GM12878 (cell line): ENCODE measurements around the gene RNF223.

Experiments used
- CREM ChIP-seq: IDR thresholded peaks from 2 replicates; pipeline ENCODE4 v1.6.1; 2014; ENCODE audit warnings: antibody characterized with exemption, low read depth
- EP300 ChIP-seq, 2 experiments: fragments of 150-350 bp in 1 of 2; IDR thresholded peaks; 2 replicates each; pipeline ENCODE4 v1.6.1; 2011 to 2012; ENCODE audit warnings: low read depth in 2 of 2, low read length in 2 of 2, borderline replicate concordance in 1 of 2, improper control_type of control experiment in 1 of 2, inconsistent platforms in 1 of 2; ENCODE audit not compliant: control insufficient read depth in 1 of 2
- HCFC1 ChIP-seq: fragments of 150-350 bp; IDR thresholded peaks from 2 replicates; pipeline ENCODE4 v1.6.1; 2014; ENCODE audit warnings: low read length
- TARDBP ChIP-seq: IDR thresholded peaks from 2 replicates; pipeline ENCODE4 v1.6.1; 2016; ENCODE audit warnings: borderline replicate concordance
- TF ChIP-seq, protein P1 (sequence below), 3 experiments: IDR thresholded peaks in 2 of 3; conservative IDR thresholded peaks in 1 of 3; 2 replicates each; pipeline ENCODE4 v1.5.1; 2011; ENCODE audit warnings: low read depth in 3 of 3, low read length in 3 of 3, mild to moderate bottlenecking in 3 of 3, control low read depth in 2 of 3, moderate library complexity in 2 of 3, inconsistent platforms in 1 of 3, mixed read lengths in 1 of 3; ENCODE audit not compliant: control insufficient read depth in 2 of 3, insufficient read depth in 1 of 3; ENCODE audit errors: extremely low read depth in 1 of 3
- TF ChIP-seq, protein P2 (sequence below): IDR thresholded peaks from 2 replicates; pipeline ENCODE4 v1.6.1; 2011; ENCODE audit warnings: low read depth, low read length, improper control_type of control experiment, borderline replicate concordance

DNA sequence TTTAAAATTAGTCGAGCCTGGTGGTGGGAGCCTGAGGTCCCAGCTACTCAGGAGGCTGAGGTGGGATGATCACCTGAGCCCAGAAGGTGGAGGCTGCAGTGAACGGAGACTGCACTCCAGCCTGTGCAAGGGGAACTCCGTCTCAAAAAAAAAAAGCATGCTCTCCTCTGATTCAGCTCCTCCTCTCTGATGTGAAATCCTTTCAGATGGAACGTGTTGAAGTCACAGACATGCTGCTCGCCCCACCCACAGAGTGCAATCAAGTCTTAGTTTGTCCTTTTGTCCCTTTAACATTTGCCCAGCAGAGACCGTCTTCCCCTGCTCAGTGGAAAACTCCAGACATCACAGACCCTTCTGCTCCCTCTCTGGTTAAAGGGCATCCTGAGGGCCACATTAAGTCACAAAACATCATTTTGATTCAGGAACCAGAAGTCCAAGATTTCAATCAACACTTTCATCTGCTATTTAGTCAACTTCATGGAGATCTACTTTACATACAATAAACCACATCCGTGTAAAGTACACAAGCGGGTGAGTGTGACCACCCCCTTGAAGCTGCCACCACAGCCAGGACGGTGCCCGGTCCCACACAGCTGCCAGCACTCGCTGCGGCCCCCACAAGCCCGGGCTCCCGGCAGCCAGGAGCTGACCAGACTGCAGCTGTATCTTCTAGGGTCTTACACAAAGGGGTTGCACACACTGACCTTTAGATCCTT, 18.9 kb upstream of the RNF223 start:
- TF ChIP-seq, protein P1, sequence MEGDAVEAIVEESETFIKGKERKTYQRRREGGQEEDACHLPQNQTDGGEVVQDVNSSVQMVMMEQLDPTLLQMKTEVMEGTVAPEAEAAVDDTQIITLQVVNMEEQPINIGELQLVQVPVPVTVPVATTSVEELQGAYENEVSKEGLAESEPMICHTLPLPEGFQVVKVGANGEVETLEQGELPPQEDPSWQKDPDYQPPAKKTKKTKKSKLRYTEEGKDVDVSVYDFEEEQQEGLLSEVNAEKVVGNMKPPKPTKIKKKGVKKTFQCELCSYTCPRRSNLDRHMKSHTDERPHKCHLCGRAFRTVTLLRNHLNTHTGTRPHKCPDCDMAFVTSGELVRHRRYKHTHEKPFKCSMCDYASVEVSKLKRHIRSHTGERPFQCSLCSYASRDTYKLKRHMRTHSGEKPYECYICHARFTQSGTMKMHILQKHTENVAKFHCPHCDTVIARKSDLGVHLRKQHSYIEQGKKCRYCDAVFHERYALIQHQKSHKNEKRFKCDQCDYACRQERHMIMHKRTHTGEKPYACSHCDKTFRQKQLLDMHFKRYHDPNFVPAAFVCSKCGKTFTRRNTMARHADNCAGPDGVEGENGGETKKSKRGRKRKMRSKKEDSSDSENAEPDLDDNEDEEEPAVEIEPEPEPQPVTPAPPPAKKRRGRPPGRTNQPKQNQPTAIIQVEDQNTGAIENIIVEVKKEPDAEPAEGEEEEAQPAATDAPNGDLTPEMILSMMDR (IDR thresholded peaks at IDR 0.05 in 2 of 3, conservative IDR thresholded peaks at IDR 0.05 in 1 of 3; ENCODE audit: control insufficient read depth in 2 of 3, extremely low read depth in 1 of 3, insufficient read depth in 1 of 3, low read depth in 3 of 3, low read length in 3 of 3), result no peak
- TF ChIP-seq, protein P2, sequence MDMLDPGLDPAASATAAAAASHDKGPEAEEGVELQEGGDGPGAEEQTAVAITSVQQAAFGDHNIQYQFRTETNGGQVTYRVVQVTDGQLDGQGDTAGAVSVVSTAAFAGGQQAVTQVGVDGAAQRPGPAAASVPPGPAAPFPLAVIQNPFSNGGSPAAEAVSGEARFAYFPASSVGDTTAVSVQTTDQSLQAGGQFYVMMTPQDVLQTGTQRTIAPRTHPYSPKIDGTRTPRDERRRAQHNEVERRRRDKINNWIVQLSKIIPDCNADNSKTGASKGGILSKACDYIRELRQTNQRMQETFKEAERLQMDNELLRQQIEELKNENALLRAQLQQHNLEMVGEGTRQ, result no peak
- no peak for TF ChIP-seq TARDBP
- no peak for TF ChIP-seq HCFC1
- no peak for TF ChIP-seq EP300 (IDR thresholded peaks at IDR 0.05; ENCODE audit: borderline replicate concordance in 1 of 2, control insufficient read depth in 1 of 2, low read depth in 2 of 2, low read length in 2 of 2)
- TF ChIP-seq CREM, result no peak
